H1 (cell line): ENCODE measurements around the gene HDAC2. TPM values are rescaled to one million over a fixed set of nuclear protein-coding genes. Genes with fewer than 3 reads are reported as not detected.

ENCODE experiments used
- CBX8 ChIP-seq: fragments of 300-800, 300-1000 bp; sonication (generic); IDR thresholded peaks from 2 replicates; pipeline ENCODE4 v1.7.1; 2016; ENCODE audit warnings: low read depth, low read length, borderline replicate concordance
- CHD1 ChIP-seq: IDR thresholded peaks from 2 replicates; pipeline ENCODE4 v1.6.1; 2012; ENCODE audit warnings: low read depth, low read length, improper control_type of control experiment
- CHD7 ChIP-seq: fragments of 300-600 bp; sonication (generic); IDR thresholded peaks from 2 replicates; pipeline ENCODE4 v1.7.1; 2012; ENCODE audit warnings: low read length, moderate library complexity, mild to moderate bottlenecking, inconsistent platforms; ENCODE audit not compliant: insufficient replicate concordance
- RBBP5 ChIP-seq: IDR thresholded peaks from 2 replicates; pipeline ENCODE4 v1.7.1; 2012; ENCODE audit warnings: low read depth, mild to moderate bottlenecking, inconsistent platforms, low read length, moderate library complexity, borderline replicate concordance
- SP1 ChIP-seq: IDR thresholded peaks from 2 replicates; pipeline ENCODE4 v1.6.1; 2011; ENCODE audit warnings: low read depth, low read length
- SP4 ChIP-seq: IDR thresholded peaks from 2 replicates; pipeline ENCODE4 v1.6.1; 2012; ENCODE audit warnings: low read length, inconsistent platforms
- TAF7 ChIP-seq: optimal IDR thresholded peaks from 2 replicates; pipeline ENCODE3; 2011; ENCODE audit warnings: low read depth, mild to moderate bottlenecking, inconsistent platforms, low read length, moderate library complexity, borderline replicate concordance
- polyA plus RNA-seq, 7 experiments: library from polyadenylated mRNA; depleted of rRNA in 3 of 7; stranded (reverse) in 5 of 7; unstranded in 2 of 7; fragments of >200 nt in 5 of 7; fragments of 200-250 nt in 2 of 7; gene quantifications; 1 replicate in 5 of 7; 2 replicates in 1 of 7; 4 replicates in 1 of 7; pipeline versions ENCODE4 v1.2.1 to v1.2.3, GENCODE V29; 2011 to 2013; ENCODE audit warnings: missing spikeins in 2 of 7, mixed read lengths in 2 of 7
- total RNA-seq: library from RNA; stranded (reverse); fragmentation: NEBNext Ultra II Directional; extraction: Animal tissue kit (Norgen Biotek cat#: 25700); gene quantifications from 2 replicates; pipeline ENCODE4 v1.2.1, GENCODE V29; 2021

HDAC2 gene
- total and polyA plus RNA-seq, 2 of the 8 experiments (the other 6 are each of a cell fraction or from before 2014, with no cell fraction given): 323 to 374 TPM

- TF ChIP-seq RBBP5: no peak
- no peak for TF ChIP-seq SP1
- TF ChIP-seq TAF7: no peak
- TF ChIP-seq CHD7: no peak
- no peak for TF ChIP-seq SP4
- TF ChIP-seq CBX8: no peak
- no peak for TF ChIP-seq CHD1
Measured at GRCh38 chr6:113954653-113955052, 16.3 kb downstream of the HDAC2 start (continued).
